Measurements from ENCODE around the gene SLC30A1.
A peak's percentile ranks its signal among the peaks of the same experiment; 100 is the strongest.

The SLC30A1 gene

GRCh38 chr1:211607754-211608473 is 29.0 kb upstream of the SLC30A1 start:
- no peak for DNase-seq (ENCODE audit: low read depth, low spot score)

- no peak for DNase-seq (ENCODE audit: low read depth, low spot score)
Measured at GRCh38 chr1:211606914-211607753, 28.2 kb upstream of the SLC30A1 start.

DNA sequence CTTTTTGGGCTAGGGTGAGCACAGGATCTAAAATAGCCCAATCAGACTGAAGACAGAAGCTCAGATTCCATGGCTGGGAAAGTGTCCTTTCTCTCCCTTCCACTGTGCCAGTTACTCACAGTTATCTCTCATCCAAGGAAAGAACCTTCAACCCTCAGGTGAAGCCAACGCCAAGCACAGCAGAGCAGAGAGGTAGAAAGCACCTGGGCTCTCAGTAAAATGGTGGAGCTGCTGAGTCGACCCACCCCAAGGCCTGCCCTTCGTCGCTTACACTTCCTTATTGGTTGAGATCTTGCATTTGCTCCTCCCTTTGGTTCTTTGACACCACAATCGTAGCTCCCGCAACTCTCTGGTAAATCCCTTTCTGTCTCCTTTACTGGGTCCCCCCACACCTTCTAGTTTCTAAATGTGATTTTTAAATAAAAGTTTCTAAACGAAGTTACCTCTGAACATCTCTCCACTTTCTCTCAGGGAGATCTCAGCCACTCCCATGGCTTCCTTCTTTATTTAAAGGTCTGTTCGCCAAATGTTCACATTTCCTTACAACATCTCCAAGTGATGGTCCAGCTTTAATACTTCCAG is 27.5 kb upstream of the SLC30A1 start:
- no peak for DNase-seq (ENCODE audit: low read depth, low spot score)

DNA sequence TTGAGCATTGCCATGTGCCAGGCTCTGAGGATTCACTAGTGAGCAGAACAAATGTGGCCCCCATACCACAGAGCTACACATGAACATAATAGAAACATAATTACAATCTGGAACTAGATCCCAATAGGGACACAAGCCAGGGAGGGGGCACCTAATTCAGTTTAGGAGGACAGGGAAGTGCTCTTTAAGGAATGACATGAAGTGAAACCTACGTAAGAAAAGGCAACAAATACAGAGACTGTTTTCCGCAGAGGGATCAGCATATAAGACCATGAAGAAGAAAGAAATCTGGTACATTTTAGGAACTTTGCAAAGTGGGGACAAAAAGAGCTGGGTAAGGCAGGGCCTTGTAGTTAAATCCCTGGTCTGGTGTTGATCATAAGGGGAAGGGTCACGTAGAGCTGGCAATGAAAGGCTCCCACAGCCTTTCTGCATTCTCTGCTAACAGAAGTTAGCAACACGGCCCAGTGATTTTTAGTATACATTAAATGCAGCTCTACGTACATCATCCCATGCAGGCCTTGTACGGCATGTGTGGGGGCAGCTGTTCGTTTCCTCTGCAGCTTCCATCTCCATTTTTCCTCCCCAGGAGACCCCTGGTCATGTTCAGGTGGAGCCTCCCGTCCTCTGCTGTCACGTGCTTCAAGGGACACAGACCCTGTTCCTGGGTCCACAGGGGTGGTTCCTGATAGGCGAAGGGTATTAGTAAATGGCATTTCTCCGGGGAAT is 26.8 kb upstream of the SLC30A1 start:
- DNase-seq (ENCODE audit: low read depth, low spot score) = no peak

DNA sequence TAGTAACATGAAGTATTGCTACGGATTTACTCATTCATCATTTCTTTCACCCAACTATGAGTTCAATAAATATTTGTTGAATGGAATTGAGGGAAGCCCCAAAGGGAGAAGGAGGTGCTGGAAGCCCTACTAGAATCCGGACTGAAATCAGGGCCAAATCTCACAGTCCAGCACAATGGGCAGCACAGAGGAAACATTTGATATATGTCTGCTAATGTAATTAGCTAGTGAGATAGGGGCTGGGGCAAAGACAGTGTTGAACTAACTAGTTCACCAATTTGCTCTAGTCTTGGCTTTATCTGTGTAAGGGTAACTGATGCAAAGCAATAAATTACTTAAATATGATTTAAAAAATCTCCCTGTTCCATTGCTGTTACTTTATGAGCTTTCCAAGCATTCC is 26.1 kb upstream of the SLC30A1 start:
- no peak for DNase-seq (ENCODE audit: low read depth, low spot score)

GRCh38 chr1:211604548-211604947 is 25.6 kb upstream of the SLC30A1 start:
- DNase-seq (ENCODE audit: low read depth, low spot score) = no peak

GRCh38 chr1:211603713-211604112 is 24.8 kb upstream of the SLC30A1 start:
- no peak for DNase-seq (ENCODE audit: low read depth, low spot score)

DNA sequence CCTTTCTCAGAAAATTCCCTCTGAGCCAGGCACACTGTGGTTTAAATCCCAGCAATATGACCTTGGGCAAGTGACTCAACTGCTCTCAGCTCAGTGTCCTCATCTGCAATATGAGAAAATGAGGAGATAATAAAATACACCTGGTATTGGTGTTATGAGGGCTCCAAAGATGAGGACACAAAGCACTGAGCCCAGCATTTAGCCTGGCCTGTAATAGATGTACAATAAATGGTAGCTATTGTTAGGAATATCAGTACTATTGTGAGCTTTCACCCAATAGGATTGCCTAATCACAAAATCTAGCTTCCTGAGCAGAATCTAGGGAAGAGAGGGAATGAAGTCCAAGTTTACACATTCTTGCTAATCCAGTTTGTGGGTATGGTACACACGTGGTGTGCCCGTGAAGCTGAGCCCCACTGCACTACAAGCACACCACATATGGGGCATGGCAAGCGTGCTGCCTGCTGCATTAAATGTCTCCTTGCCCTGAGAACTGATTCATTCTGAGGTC is 24.3 kb upstream of the SLC30A1 start:
- no peak for DNase-seq (ENCODE audit: low read depth, low spot score)

DNA sequence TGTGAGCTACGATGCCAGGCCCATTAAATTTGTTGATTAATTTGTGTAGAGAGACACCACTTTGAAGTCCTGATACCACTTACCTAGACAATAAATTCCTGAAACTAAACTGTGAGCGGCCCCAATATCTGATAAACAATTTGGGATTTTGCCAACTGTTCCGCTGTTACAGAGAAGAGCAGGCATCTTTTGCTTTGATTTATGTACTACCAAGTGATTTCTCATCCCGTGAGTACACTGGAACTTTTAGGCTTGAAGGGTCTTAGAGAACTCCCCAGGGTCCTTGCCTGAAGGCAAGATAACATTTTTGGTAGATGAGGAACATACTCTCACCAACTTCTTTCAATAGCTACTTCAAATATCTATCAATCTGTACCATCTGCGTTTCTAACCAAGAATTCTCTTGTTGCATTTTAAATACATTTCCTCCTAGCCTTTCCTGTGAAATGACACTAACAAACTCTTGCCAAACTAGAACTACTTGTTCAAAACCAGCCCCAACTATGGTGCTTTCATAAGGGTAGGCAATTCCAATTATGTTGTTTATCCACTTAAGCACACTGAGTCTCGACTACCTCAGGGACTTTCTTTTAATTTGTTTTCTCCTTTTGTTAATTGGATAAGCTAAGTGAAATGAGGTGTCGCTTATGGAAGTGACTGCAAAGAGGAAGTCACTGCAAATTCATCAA is 23.2 kb upstream of the SLC30A1 start:
- DNase-seq (ENCODE audit: low read depth, low spot score) = no peak

DNA sequence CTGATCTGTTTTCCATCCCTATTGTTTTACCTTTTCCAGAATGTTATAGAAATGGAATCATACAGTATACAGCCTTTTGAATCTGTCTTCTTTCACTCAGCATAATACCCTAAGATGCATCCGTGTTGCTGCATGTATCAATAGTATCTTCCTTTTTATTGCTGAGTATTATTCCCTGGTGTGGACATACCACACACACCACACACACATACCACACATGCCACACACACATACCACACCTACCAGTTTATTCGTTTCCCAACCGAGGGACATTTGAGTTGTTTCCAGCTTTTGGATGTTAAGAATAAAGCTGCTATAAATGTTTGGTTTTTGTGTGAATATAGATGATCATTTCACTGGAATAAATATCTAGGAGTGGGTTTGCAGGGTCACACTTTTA is 22.2 kb upstream of the SLC30A1 start:
- no peak for DNase-seq (ENCODE audit: low read depth, low spot score)

DNA sequence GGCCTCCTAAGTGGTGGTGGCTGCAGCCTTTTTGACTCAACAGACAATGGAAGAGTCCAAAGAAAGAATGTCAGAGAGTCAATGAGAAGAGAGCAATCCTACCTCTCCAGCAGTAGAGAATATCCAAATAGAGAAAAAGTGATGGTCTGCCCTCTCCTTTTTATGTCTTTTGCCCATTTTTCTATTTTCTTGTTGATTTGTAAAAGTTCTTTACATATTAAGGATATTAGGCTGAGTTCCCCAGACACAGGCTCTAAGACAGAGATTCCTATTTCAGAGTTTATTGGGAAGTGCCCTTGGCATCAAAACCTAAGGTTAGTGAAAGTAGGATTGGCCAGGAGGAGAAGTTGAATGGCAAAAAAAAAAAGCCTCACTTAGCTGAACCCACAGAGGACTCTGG is 20.3 kb upstream of the SLC30A1 start:
- no peak for DNase-seq (ENCODE audit: low read depth, low spot score)

- DNase-seq (ENCODE audit: low read depth, low spot score) = no peak
Measured at GRCh38 chr1:211598514-211598913, 19.6 kb upstream of the SLC30A1 start.

DNA sequence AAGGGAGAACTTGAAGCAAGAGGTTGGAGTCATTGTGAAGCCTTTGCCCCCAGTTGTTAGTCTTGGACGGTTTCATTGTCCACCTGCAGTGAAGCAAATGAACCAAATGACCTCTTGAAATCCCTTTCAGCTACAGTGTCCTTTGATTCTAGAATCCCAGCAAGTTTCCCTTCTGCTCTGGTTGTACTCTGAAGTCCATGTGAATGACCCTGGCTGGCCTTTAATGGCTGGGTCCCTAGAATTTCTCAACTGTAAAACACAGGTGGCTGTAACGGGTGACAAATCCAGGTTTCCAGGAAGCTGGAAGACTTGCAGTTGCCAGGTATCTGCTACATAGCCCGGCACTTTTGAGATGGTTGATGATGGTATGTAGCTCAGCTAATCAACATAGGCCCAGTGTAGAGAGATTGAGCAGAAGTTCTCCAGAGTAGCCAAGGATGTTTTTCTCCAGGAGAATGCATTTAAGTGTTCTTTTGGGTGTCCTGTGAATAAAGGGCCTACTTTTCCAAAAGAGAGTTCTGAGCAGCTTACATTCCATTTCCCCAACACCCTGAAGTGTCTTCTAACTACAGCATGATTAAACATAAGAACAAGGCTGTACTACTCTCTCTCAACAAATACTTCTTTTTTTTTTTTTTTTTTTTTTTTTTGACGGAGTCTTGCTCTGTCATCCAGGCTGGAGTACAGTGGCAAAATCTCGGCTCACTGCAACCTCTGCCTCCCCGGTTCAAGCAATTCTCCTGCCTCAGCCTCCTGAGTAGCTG is 17.6 kb upstream of the SLC30A1 start:
- no peak for DNase-seq (ENCODE audit: low read depth, low spot score)

DNA sequence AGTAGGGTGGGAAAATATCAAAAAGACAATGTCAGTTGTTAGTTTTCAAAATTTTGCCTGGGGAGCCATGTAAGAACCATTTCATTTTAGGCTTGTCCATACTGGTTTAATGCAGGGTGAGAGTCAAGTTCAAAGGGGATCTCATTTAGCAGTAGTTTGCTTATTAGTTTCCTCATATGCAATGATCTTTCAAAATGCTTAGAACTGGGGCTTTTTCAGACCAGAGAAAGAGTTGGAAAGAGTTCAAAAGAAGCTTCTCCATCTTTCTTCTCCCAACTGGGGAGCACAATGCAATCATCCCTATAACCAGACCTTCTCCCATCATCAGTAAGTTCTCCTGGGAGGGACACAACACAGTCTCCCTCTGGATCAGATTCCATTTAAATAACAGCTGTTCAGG is 16.5 kb upstream of the SLC30A1 start:
- no peak for DNase-seq (ENCODE audit: low read depth, low spot score)

- DNase-seq (ENCODE audit: low read depth, low spot score) = peak; percentile 89
Measured at GRCh38 chr1:211591980-211592493, 13.1 kb upstream of the SLC30A1 start.

DNA sequence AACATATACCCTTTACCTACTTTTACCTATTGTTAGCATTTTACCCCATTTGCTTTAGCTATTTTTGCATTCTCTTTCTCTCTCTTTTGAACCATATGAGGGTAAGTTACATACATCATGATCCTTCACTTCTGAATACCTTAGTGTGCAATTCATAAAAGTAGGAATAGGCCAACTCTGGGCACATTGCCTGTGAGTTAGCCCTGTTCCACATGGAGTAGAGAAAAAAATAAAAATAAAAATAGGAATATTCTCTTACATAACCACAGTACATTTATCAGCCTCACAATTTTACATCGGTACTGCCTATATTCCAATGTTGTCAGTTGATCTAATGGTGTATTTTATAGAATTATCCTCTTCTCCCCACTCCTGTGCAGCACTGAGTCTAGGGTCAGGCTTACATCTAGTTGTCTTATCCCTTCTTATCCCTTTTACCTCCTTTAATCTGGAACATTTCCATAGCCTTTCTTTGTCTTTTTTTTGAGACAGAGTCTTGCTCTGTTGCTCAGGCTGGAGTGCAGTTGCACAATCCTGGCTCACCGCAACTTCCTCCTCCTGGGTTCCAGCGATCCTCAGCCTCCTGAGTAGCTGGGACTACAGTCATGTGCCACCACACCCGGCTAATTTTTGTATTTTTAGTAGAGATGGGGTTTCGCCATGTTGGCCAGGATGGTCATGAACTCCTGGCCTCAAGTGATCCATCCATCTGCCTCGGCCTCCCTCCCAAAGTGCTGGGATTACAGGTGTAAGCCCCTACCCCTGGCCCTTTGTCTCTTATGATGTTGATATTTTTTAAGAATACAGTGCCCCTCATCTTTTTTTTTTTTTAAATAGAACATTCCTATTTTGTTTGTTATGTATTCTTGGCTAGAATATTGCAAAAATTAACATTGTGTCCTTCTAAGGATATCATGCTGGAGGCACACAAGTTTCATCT is 11.1 kb upstream of the SLC30A1 start:
- no peak for DNase-seq (ENCODE audit: low read depth, low spot score)

DNA sequence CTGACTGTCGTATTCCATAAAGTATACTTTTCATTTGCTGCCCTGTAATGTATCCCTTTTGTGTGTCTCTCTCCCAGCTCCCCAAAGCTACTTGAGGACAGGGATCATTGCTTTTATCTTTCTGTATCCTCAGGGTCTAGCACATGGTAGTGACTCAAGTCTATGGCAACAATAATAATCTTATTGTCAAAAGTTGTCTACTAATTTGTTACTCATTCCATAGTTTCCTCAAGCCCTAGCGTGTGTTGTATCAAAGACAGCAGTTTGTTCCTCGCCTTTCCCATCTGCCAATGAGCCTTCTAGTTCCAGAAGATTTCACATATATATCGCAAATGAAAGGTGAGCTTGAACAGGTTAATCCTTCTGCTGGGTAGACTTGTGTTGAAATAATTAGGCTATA is 9.8 kb upstream of the SLC30A1 start:
- DNase-seq (ENCODE audit: low read depth, low spot score) = no peak

DNA sequence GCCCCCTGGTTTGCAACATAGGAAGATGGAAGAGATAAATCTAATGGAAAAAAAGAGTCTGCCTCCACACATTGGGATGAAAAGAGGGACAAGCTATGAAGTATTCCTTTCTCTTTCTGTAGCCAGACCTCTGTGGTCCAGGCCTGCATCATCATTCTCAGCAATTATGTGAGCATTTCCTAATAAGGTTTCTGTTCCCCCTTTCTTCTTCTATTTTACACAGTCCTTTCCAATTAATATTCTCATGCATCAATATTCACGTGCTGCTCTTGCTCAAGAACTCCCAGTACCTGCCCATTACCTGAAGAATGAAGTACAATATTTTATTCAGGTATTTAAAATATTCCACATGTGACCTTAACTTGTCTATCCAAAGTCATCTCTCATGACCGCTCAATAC is 8.2 kb upstream of the SLC30A1 start:
- no peak for DNase-seq (ENCODE audit: low read depth, low spot score)

DNA sequence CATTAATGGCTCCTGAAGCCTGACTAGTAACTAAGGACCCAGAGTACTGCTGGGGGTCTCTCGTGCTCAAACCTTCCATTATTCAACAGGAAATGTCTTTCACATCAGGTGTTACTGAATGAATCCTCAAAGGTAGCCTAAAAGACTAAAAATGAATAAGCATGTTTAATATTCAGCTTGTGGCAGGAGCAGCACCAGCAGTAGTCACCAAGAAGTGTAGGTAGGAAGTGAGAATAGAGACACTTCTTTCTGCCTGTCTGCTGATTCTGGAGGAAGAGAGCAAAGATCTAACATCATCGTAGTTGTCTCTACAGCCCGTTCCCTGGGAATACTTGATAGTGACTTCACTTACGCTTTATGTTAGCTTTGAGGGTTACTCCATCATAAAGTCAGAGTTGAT is 7.6 kb upstream of the SLC30A1 start:
- DNase-seq (ENCODE audit: low read depth, low spot score) = no peak

Measured in astrocyte of the hippocampus (primary cell).